ENCODE results near the gene PTTG1IP2. TPM values are rescaled to one million over a fixed set of nuclear protein-coding genes. Genes with fewer than 3 reads are reported as not detected.

The PTTG1IP2 gene
- total and polyA plus RNA-seq, 4 donors, result 2.0 TPM; not detected in 3

GRCh38 chr7:90453259-90453891 is 16.1 kb upstream of the PTTG1IP2 start:
- no peak overlapping the region for H3K4me3 ChIP-seq (ENCODE audit: low read depth in 1 of 3, low read length in 3 of 3)

GRCh38 chr7:90453931-90454330 is 15.5 kb upstream of the PTTG1IP2 start:
- TF ChIP-seq ATF3 (IDR thresholded peaks at IDR 0.05), result no peak
- peak in 1 of 2 donors; percentile 10 for TF ChIP-seq RXRA (IDR thresholded peaks at IDR 0.05)
- TF ChIP-seq SP1 (IDR thresholded peaks at IDR 0.05), result peak; percentile 43
- TF ChIP-seq FOXA1 (IDR thresholded peaks at IDR 0.05), result peak; percentile 63
- no peak for TF ChIP-seq HNF4G (IDR thresholded peaks at IDR 0.05)
- TF ChIP-seq MAX (IDR thresholded peaks at IDR 0.05), result no peak
- peak; percentile 38 to 59 for TF ChIP-seq HNF4A (conservative IDR thresholded peaks at IDR 0.05)
- TF ChIP-seq TAF1 (conservative IDR thresholded peaks at IDR 0.05), result no peak
- TF ChIP-seq JUND (IDR thresholded peaks at IDR 0.05), result no peak
- peak; percentile 83 for TF ChIP-seq FOXA2 (IDR thresholded peaks at IDR 0.05)
- peak; percentile 31 for TF ChIP-seq REST (IDR thresholded peaks at IDR 0.05)
- no peak for TF ChIP-seq CTCF (IDR thresholded peaks at IDR 0.05; ENCODE audit: low read depth, low read length, missing input control)
- no peak for TF ChIP-seq NR2F2 (IDR thresholded peaks at IDR 0.05)
- Histone ChIP-seq H3K4me3 (ENCODE audit: low read depth in 1 of 3, low read length in 3 of 3) (no peak overlapping the region), H3K9me3 (ENCODE audit: control insufficient read depth in 4 of 4, low read length in 3 of 4) (no peaks in the 10 kb centered on the region), H3K36me3 (ENCODE audit: control insufficient read depth in 4 of 4, insufficient read depth in 3 of 4, low read depth in 1 of 4, low read length in 3 of 4) (no peaks in the 10 kb centered on the region), H3K27me3 (ENCODE audit: control insufficient read depth in 4 of 4, insufficient read depth in 4 of 4, low read length in 3 of 4) (no peaks in the 10 kb centered on the region), H3K27ac (ENCODE audit: low read depth in 1 of 2, low read length in 2 of 2) (peak overlapping the region in 1 of 2 donors; percentile 45), H3K9ac (ENCODE audit: low read depth in 1 of 2, low read length in 2 of 2) (peak overlapping the region in 1 of 2 donors; percentile 24), H3K4me1 (ENCODE audit: control insufficient read depth in 4 of 4, insufficient read depth in 4 of 4, low read length in 3 of 4) (peaks cover 1 to 44% (median 24%) of the 10 kb centered on the region in 4 donors)
- DNase-seq (ENCODE audit: low spot score), result no peak
- 24% methylated on average over 1 of the region's 1 CpG for WGBS

More at GRCh38 chr7:90453259-90453891, 16.1 kb upstream of the PTTG1IP2 start:
- Histone ChIP-seq H3K27ac (ENCODE audit: low read depth in 1 of 2, low read length in 2 of 2) (peak overlapping the region; percentile 14 to 45), H3K27me3 (ENCODE audit: control insufficient read depth in 4 of 4, insufficient read depth in 4 of 4, low read length in 3 of 4) (no peaks in the 10 kb centered on the region), H3K4me1 (ENCODE audit: control insufficient read depth in 4 of 4, insufficient read depth in 4 of 4, low read length in 3 of 4) (peaks cover 1 to 44% (median 24%) of the 10 kb centered on the region in 4 donors), H3K36me3 (ENCODE audit: control insufficient read depth in 4 of 4, insufficient read depth in 3 of 4, low read depth in 1 of 4, low read length in 3 of 4) (no peaks in the 10 kb centered on the region), H3K9me3 (ENCODE audit: control insufficient read depth in 4 of 4, low read length in 3 of 4) (no peaks in the 10 kb centered on the region), H3K9ac (ENCODE audit: low read depth in 1 of 2, low read length in 2 of 2) (no peak overlapping the region)
- DNase-seq (ENCODE audit: low spot score), result no peak
- TF ChIP-seq SP1 (IDR thresholded peaks at IDR 0.05), result peak; percentile 33
- TF ChIP-seq RXRA (IDR thresholded peaks at IDR 0.05), result peak; percentile 34 to 43
- TF ChIP-seq HNF4A (conservative IDR thresholded peaks at IDR 0.05), result peak; percentile 25 to 33
- TF ChIP-seq FOXA2 (IDR thresholded peaks at IDR 0.05), result no peak
- TF ChIP-seq FOXA1 (IDR thresholded peaks at IDR 0.05), result no peak
